Esophagus squamous epithelium (tissue), 4 donors: ENCODE measurements around the gene PYGO1.

Experiments used
- CTCF ChIP-seq, 6 experiments: fragments of 450-650 bp in 4 of 6; fragments of 200-600 bp in 2 of 6; sonication (generic) in 2 of 6; IDR thresholded peaks; one replicate each; pipeline ENCODE4 v1.5.1; 2016 to 2019; ENCODE audit warnings: antibody characterized with exemption in 6 of 6, mild to moderate bottlenecking in 4 of 6, moderate library complexity in 4 of 6
- POLR2A ChIP-seq, 4 donors: fragments of 450-650 bp; IDR thresholded peaks; one replicate each; pipeline ENCODE4 v1.6.1; 2017; ENCODE audit warnings: antibody characterized with exemption in 4 of 4, mild to moderate bottlenecking in 4 of 4, moderate library complexity in 3 of 4

- TF ChIP-seq CTCF (IDR thresholded peaks at IDR 0.05) (no peak), POLR2A (IDR thresholded peaks at IDR 0.05) (no peak)
These were observed 61.0 kb downstream of the PYGO1 start for GRCh38 chr15:55527150-55527549.
